ENCODE results near the gene KCNT2.

- TF ChIP-seq CTCF (conservative IDR thresholded peaks at IDR 0.05; ENCODE audit: low read length) (no peak), EZH2phosphoT487 (IDR thresholded peaks at IDR 0.05; ENCODE audit: borderline replicate concordance, low read depth, low read length) (no peak)
Measured at GRCh38 chr1:196407358-196408051, 200.7 kb downstream of the KCNT2 start.
